ENCODE data around the gene CTPS1.

- TF ChIP-seq CTCF (conservative IDR thresholded peaks at IDR 0.05; ENCODE audit: low read depth in 2 of 2) (no peak), ZNF331 (CRISPR knock-in tag; IDR thresholded peaks at IDR 0.05; ENCODE audit: low read depth) (no peak), NANOG (IDR thresholded peaks at IDR 0.05; ENCODE audit: borderline replicate concordance) (no peak), EZH2 (IDR thresholded peaks at IDR 0.05; ENCODE audit: low read depth, unreplicated experiment) (no peak), POLR2AphosphoS5 (IDR thresholded peaks at IDR 0.05; ENCODE audit: low read depth) (no peak), CREB1 (CRISPR knock-in tag; IDR thresholded peaks at IDR 0.05; ENCODE audit: low read depth) (no peak), ETS1 (IDR thresholded peaks at IDR 0.05) (no peak), STAT1 (IDR thresholded peaks at IDR 0.05; ENCODE audit: unreplicated experiment) (no peak), REST (IDR thresholded peaks at IDR 0.05; ENCODE audit: unreplicated experiment) (no peak), EZH2phosphoT487 (IDR thresholded peaks at IDR 0.05; ENCODE audit: unreplicated experiment) (no peak), JUNB (IDR thresholded peaks at IDR 0.05; ENCODE audit: unreplicated experiment) (no peak)
These were observed 5.6 kb upstream of the CTPS1 start for GRCh38 chr1:40973912-40974311.
